GM18502 (cell line): ENCODE results near the gene SPACDR.

Source experiments
- ATAC-seq: cut with Tn5 transposase; IDR thresholded peaks from one replicate; pipeline ENCODE4 v1.9.1; 2021; ENCODE audit warnings: mild to moderate bottlenecking; ENCODE audit not compliant: unreplicated experiment, poor library complexity

SPACDR gene

DNA sequence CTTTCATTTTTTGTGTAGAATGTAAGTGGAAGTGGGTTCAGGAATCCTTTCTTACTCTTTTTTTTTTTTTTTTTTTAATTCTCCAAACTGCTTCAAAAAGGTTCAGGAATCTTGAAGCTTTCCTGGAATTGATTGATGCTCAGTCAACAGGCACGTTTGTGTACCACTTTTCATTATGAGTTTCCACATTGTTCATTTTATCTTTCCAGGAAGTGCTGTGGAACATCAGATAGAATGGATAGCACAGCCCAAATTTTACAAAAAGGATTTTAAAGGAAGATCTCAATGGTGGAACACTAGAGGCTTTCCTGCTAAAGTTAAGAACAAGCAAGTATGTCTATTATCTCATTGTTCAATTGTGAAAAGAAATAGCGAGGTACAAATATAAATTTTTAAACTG is 25.9 kb downstream of the SPACDR start:
- no peak for ATAC-seq

GRCh38 chr7:100437150-100438100 is 26.6 kb downstream of the SPACDR start:
- ATAC-seq: no peak

GRCh38 chr7:100435401-100436304 is 28.4 kb downstream of the SPACDR start:
- peak; percentile 28 for ATAC-seq

- no peak for ATAC-seq
Observed at GRCh38 chr7:100434297-100435144, 29.5 kb downstream of the SPACDR start.

DNA sequence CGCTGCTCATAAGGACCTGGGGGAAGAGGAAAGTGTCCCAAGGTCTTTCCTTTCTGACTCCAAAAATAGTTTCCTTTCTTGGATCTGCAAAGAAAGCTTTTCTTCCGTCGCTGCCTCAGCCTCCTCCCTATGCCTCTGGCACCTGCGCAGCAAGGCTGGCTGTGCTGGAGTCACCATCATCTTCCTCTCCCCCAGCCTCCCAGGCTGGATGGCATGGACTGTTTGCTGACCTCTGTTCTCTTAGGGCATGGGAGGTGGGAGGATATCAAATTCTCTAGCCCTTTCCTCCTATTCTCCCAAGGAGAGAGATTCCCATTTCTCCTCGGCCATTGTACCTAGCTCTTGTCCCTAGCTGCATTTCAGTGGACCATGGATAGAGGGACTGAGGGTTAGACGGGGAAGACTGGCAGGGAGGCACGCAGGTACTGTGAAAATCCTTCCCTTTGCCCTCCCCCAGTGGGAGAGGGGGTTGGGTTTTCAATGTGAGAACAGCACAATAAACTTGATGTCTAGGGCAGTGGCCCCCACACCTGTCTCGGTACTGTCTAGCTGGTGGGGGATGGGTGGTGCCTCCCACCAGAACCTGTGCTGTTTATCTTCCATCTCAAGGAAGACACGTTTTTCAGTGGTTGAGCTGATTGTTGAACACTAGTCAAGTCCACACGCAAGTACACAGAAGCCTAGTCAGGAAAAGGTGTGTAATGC is 30.3 kb downstream of the SPACDR start:
- ATAC-seq: no peak

GRCh38 chr7:100433276-100433591 is 30.8 kb downstream of the SPACDR start:
- ATAC-seq: no peak

DNA sequence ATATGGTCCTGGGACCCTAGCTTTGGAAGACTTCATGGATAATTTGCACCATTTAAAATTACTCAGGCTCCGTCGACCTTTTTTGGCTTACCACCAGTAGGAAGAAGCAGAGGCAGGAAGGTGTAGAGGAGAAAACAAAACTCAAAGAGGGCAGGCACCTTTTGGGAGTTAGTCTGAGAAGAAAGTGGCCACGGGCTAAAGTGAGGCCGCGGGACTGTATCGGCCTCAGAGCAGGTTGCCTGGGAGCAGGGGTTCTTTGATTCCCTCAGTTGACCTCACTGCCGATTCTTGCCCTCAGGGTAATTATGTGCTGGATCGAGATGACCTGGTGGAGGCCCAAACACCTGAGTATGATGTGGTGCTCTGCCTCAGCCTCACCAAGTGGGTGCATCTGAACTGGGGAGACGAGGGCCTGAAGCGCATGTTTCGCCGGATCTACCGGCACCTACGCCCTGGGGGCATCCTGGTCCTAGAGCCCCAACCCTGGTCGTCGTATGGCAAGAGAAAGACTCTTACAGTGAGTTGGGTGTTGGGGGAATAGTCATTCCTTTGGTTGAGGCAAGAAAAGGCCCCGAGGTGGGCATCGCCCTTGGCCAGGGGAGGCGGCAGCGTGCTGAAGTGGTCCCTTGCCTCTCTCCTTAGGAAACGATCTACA is 31.3 kb downstream of the SPACDR start:
- ATAC-seq: no peak

GRCh38 chr7:100432053-100432452 is 32.0 kb downstream of the SPACDR start:
- ATAC-seq: no peak

- ATAC-seq: no peak
Observed at GRCh38 chr7:100431286-100431735, 32.7 kb downstream of the SPACDR start.

- no peak for ATAC-seq
Observed at GRCh38 chr7:100430493-100431285, 33.4 kb downstream of the SPACDR start.

DNA sequence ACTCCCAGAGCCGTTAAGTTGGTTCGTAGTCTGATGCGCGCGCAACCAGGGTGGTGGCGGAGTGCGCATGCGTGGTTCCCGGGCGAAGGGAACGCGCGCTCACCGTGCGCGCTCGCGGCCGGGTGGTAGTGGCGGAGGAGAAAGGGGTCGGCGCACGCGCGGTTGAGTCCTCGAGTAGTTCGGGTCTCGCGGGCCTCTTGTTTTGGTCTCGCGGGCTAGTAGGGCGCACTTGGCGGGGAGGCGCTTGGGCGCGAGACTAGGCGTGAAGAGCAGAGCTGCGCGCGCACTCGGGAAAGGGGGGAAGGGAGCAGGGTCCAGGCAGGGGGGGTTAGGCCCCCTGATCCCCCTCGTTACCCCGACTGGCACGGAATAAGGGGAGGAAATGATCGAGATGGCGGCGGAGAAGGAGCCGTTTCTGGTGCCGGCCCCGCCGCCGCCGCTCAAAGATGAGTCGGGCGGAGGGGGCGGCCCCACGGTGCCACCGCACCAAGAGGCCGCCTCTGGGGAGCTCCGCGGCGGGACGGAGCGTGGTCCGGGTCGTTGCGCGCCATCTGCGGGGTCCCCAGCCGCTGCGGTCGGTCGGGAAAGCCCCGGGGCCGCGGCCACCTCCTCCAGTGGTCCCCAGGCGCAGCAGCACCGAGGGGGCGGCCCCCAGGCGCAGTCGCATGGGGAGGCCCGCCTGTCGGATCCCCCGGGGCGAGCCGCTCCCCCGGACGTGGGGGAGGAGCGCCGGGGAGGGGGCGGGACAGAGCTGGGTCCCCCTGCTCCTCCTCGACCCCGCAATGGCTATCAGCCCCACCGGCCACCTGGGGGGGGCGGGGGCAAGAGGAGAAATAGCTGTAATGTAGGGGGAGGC is 34.2 kb downstream of the SPACDR start, which contains the start of gene MEPCE:
MEPCE (plus strand) TSS at position 195 of the 856 bp plus-strand sequence; CDS start at position 383, 188 bp downstream.
- peak; percentile 37 for ATAC-seq

- peak; percentile 51 for ATAC-seq
Observed at GRCh38 chr7:100428967-100429636, 35.0 kb downstream of the SPACDR start.

DNA sequence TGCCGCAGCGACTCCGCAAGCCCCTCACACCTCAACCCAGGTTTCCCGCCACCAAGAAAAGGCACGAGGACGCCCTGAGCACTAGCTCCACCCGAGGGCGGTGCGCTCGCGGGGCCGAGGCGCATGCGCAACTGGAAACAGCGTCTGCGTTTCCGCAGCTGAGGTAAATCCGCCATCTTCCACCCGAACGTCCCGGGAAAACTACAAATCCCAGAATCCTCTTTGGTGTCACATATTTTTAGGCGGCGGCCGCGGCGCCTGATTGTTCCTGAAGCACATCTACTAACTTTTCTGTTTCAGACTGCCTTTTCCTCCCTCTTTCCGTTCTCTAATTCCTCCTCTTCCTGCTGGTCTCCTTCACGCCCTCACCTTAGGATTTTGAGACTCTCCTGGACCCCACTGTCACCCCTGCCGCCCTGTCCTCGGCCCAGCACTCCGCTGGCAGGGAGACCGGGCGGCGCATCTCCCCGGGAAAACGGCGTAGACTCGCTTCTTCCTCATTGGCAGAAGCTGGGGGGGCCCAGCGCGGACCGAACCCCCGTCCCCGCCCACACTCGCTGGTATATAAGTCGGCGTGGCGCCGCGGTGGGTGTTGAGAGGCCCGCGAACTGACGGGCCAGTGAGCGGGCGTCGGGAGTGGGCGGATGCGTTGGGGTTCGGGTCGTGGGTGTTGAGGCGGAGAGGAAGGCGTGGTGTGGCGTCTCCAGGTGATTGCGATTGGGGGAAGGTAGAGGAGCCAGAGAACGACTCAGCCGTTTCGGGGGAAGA is 35.7 kb downstream of the SPACDR start, which contains the start of gene ZCWPW1:
ZCWPW1 (minus strand) TSS at position 505 of the 768 bp plus-strand sequence. CDS start 8,054 bp downstream, outside the sequence.
- peak; percentile 49 for ATAC-seq

GRCh38 chr7:100427762-100428198 is 36.3 kb downstream of the SPACDR start:
- no peak for ATAC-seq

DNA sequence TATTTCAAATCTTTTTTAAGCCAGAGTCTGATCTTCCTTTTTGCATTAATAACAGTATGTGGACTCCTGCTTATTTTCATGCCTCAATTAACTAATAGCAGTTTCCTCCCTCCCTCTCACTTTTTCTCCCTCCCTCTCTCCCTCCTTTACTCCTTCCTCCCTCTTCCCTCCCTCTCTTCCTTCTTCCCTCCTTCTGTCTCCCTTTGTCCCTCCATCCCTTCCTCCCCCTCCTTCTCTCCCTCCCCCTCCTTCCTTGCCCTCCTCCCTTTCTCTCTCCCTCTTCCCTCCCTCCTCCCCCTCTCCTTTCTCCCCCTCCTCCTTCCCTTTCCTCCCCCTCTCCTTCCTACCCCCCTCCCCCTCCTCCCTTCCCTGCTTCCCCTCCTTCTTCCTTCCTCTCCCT is 37.5 kb downstream of the SPACDR start:
- ATAC-seq: no peak

DNA sequence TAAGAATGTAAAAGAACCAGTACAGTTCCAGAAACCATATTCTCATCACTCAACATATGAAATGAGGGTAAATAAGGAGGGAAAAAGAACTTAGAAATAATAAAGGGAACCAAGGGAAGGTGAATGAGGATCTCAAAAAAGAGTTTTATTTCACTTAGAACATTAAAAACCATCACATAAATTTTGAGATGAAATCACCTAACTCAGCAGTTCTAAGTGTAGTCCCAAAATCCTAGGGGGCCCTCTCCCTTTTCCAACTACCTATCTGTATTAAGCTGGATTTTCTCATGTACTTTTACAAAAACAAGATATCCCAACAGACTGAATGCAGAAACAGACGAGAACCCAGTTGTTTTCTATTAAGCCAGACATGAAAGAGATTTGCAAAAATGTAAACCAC is 38.7 kb downstream of the SPACDR start:
- no peak for ATAC-seq
